Neural cell (in vitro differentiated cells): ENCODE data around the gene IFITM2. TPM values are rescaled to one million over a fixed set of nuclear protein-coding genes. Genes with fewer than 3 reads are reported as not detected.

Experiments used
- H2AFZ ChIP-seq: fragments of 200-600, 300-800 bp; sonication (generic), shearing (Covaris generic); 2 replicates; pipeline ENCODE4 v1.6.0; 2014; ENCODE audit warnings: low read depth, mild to moderate bottlenecking, antibody characterized with exemption, low read length, moderate library complexity
- H3F3A ChIP-seq: fragments of 200-600 bp; shearing (Covaris generic); 2 replicates; pipeline ENCODE4 v1.6.1; 2016; ENCODE audit warnings: mild to moderate bottlenecking, moderate library complexity, mixed read lengths, antibody characterized with exemption, low read length; ENCODE audit not compliant: insufficient read depth, poor library complexity, severe bottlenecking
- H3K27ac ChIP-seq: fragments of 200-600, 300-800 bp; sonication (generic), shearing (Covaris generic); 2 replicates; pipeline ENCODE4 v1.5.1; 2014; ENCODE audit warnings: mild to moderate bottlenecking, low read length, moderate library complexity
- H3K27me3 ChIP-seq: fragments of 300-800, 200-600 bp; sonication (generic), shearing (Covaris generic); 2 replicates; pipeline ENCODE4 v1.6.0; 2014; ENCODE audit warnings: mild to moderate bottlenecking, low read depth, low read length, moderate library complexity; ENCODE audit not compliant: insufficient read depth
- H3K36me3 ChIP-seq: fragments of 300-800, 200-600 bp; sonication (generic), shearing (Covaris generic); 2 replicates; pipeline ENCODE4 v1.5.1; 2014; ENCODE audit warnings: mild to moderate bottlenecking, antibody characterized with exemption, low read length, moderate library complexity; ENCODE audit not compliant: insufficient read depth
- H3K4me2 ChIP-seq: fragments of 300-800, 200-600 bp; sonication (generic), shearing (Covaris generic); 2 replicates; pipeline ENCODE4 v1.6.0; 2014; ENCODE audit warnings: mild to moderate bottlenecking, low read length
- H3K4me3 ChIP-seq: fragments of 300-800, 200-600 bp; sonication (generic), shearing (Covaris generic); 2 replicates; pipeline ENCODE4 v1.5.1; 2014; ENCODE audit warnings: mild to moderate bottlenecking, low read length, moderate library complexity
- H3K79me2 ChIP-seq: fragments of 200-600 bp; shearing (Covaris generic); replicated peaks from 2 replicates; pipeline ENCODE4 v1.6.0; 2014; ENCODE audit warnings: mild to moderate bottlenecking, low read length, moderate library complexity; ENCODE audit not compliant: insufficient read depth
- H3K9ac ChIP-seq: fragments of 300-800, 200-600 bp; sonication (generic), shearing (Covaris generic); 2 replicates; pipeline ENCODE4 v1.6.1; 2016; ENCODE audit warnings: mild to moderate bottlenecking, low read length, mixed read lengths
- H3K9me2 ChIP-seq: fragments of 200-600 bp; shearing (Covaris generic); 2 replicates; pipeline ENCODE4 v1.6.1; 2016; ENCODE audit warnings: mild to moderate bottlenecking, low read length, mixed read lengths; ENCODE audit not compliant: insufficient read depth
- H3K9me3 ChIP-seq: fragments of 200-600, 300-800 bp; sonication (generic), shearing (Covaris generic); 2 replicates; pipeline ENCODE4 v1.6.1; 2016; ENCODE audit warnings: mild to moderate bottlenecking, mixed run types, low read length, moderate library complexity, mixed read lengths
- H4K20me1 ChIP-seq: fragments of 200-600 bp; shearing (Covaris generic); 2 replicates; pipeline ENCODE4 v1.6.1; 2016; ENCODE audit warnings: mild to moderate bottlenecking, mixed run types; ENCODE audit not compliant: insufficient read depth
- EP300 ChIP-seq: fragments of 450-650 bp; conservative IDR thresholded peaks from 2 replicates; pipeline ENCODE4 v1.6.1; 2014; ENCODE audit warnings: antibody characterized with exemption, mild to moderate bottlenecking, moderate library complexity; ENCODE audit not compliant: poor library complexity, severe bottlenecking
- EZH2 ChIP-seq: fragments of 200-600, 300-800 bp; shearing (Covaris generic), sonication (generic); IDR thresholded peaks from 2 replicates; pipeline ENCODE4 v1.6.1; 2014; ENCODE audit warnings: antibody characterized with exemption, low read length, borderline replicate concordance, mild to moderate bottlenecking; ENCODE audit not compliant: insufficient read depth, poor library complexity, severe bottlenecking
- MXI1 ChIP-seq: fragments of 450-650 bp; conservative IDR thresholded peaks from 2 replicates; pipeline ENCODE4 v1.6.1; 2014; ENCODE audit warnings: antibody characterized with exemption, mild to moderate bottlenecking; ENCODE audit not compliant: poor library complexity, severe bottlenecking
- POLR2AphosphoS5 ChIP-seq: IDR thresholded peaks from 2 replicates; pipeline ENCODE4 v1.6.1; 2012
- RAD21 ChIP-seq: fragments of 450-650 bp; conservative IDR thresholded peaks from 2 replicates; pipeline ENCODE4 v1.6.1; 2014; ENCODE audit warnings: antibody characterized with exemption, mild to moderate bottlenecking, moderate library complexity
- REST ChIP-seq: IDR thresholded peaks from 2 replicates; pipeline ENCODE4 v1.6.1; 2012; ENCODE audit warnings: borderline replicate concordance
- SMC3 ChIP-seq: fragments of 450-650 bp; conservative IDR thresholded peaks from 2 replicates; pipeline ENCODE4 v1.6.1; 2014; ENCODE audit warnings: antibody characterized with exemption, mild to moderate bottlenecking, moderate library complexity; ENCODE audit not compliant: poor library complexity
- TAF1 ChIP-seq: IDR thresholded peaks from 2 replicates; pipeline ENCODE4 v1.6.1; 2012; ENCODE audit warnings: low read depth
- polyA plus RNA-seq: library from polyadenylated mRNA; depleted of rRNA; stranded (reverse); fragments of >200 nt; gene quantifications from 2 replicates; pipeline ENCODE4 v1.2.3, GENCODE V29; 2014
- TF ChIP-seq, protein P1 (sequence below): fragments of 450-650 bp; IDR thresholded peaks from 2 replicates; pipeline ENCODE4 v1.5.1; 2014; ENCODE audit warnings: antibody characterized with exemption, mild to moderate bottlenecking, moderate library complexity; ENCODE audit not compliant: poor library complexity, severe bottlenecking

The IFITM2 gene
- polyA plus RNA-seq, 1 donor from 2014 or later: not detected

DNA sequence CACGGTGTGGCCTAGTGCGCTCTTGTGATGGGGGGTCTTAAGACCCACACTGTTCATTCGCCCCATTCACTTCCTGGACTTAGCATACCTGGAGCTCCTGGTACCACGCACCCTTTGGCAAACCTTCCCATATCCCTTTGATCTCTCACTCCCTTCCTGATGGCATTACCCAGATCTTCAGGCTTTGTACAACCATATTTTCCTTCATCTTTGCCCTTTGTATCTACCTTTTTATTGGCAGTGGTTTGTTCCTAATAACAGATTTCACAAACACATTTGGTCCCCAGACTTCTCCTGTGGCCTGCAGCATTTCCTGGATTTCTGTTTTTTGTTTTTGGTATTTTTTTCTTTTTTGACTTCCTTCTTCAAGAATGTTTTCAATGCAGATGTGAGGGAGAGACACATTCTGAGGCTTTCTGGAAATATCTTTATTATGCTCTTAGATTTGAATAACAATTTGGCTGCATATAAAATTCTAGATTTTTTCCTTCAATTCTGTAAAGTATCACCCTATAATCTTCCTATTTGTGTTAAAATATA, 29.1 kb downstream of the IFITM2 start:
- Histone ChIP-seq H3K9ac (no peak overlapping the region), H3F3A (no peaks in the 10 kb centered on the region), H3K36me3 (no peaks in the 10 kb centered on the region), H3K4me2 (no peak overlapping the region), H3K79me2 (no peaks in the 10 kb centered on the region), H3K9me2 (no peaks in the 10 kb centered on the region), H3K27me3 (no peaks in the 10 kb centered on the region), H3K4me3 (no peak overlapping the region), H3K9me3 (no peaks in the 10 kb centered on the region), H2AFZ (no peak overlapping the region), H4K20me1 (no peaks in the 10 kb centered on the region), H3K27ac (no peak overlapping the region)
- TF ChIP-seq EZH2 (no peak), POLR2AphosphoS5 (no peak), MXI1 (no peak), REST (no peak), SMC3 (no peak), TAF1 (no peak), RAD21 (no peak), EP300 (no peak)
- TF ChIP-seq, protein P1, sequence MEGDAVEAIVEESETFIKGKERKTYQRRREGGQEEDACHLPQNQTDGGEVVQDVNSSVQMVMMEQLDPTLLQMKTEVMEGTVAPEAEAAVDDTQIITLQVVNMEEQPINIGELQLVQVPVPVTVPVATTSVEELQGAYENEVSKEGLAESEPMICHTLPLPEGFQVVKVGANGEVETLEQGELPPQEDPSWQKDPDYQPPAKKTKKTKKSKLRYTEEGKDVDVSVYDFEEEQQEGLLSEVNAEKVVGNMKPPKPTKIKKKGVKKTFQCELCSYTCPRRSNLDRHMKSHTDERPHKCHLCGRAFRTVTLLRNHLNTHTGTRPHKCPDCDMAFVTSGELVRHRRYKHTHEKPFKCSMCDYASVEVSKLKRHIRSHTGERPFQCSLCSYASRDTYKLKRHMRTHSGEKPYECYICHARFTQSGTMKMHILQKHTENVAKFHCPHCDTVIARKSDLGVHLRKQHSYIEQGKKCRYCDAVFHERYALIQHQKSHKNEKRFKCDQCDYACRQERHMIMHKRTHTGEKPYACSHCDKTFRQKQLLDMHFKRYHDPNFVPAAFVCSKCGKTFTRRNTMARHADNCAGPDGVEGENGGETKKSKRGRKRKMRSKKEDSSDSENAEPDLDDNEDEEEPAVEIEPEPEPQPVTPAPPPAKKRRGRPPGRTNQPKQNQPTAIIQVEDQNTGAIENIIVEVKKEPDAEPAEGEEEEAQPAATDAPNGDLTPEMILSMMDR: no peak

DNA sequence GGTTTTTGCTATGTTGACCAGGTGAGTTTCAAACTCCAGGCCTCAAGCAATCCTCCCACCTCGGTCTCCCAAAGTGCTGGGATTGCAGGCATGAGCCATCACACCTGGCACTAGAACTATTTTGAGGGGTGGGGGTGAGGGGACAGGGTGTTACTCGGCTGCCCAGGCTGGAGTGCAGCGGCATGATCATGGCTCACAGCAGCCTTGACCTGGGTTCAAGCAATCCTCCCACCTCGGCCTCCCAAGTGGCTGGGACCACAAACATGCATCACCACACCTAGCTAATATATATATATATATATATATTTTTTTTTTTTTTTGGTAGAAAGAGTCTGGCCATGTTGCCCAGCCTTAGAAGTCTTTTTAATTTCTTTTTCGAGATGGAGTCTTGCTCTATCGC, 30.1 kb downstream of the IFITM2 start:
- Histone ChIP-seq H3K36me3 (no peaks in the 10 kb centered on the region), H4K20me1 (no peaks in the 10 kb centered on the region), H2AFZ (no peak overlapping the region), H3K9me2 (no peaks in the 10 kb centered on the region), H3K9ac (no peak overlapping the region), H3K27ac (no peak overlapping the region), H3K4me3 (no peak overlapping the region), H3K79me2 (no peaks in the 10 kb centered on the region), H3K4me2 (no peak overlapping the region), H3K9me3 (no peaks in the 10 kb centered on the region), H3F3A (no peaks in the 10 kb centered on the region), H3K27me3 (no peaks in the 10 kb centered on the region)
- no peak for TF ChIP-seq EP300
- no peak for TF ChIP-seq REST
- no peak for TF ChIP-seq TAF1
- no peak for TF ChIP-seq EZH2
- no peak for TF ChIP-seq RAD21
- TF ChIP-seq MXI1: no peak
- no peak for TF ChIP-seq POLR2AphosphoS5
- TF ChIP-seq SMC3: no peak
- TF ChIP-seq, protein P1: no peak
